RWPE1 (cell line): ENCODE results near the gene TDO2.

Experiments used
- CTCF ChIA-PET: fragments of 350-600 bp; sonication (Branson Sonifier 250); formaldehyde crosslinking; extraction: SDS; loops from one replicate; lab custom pipeline; 2021; lab: Yijun Ruan, JAX
- POLR2A ChIA-PET: fragments of 400-600 bp; formaldehyde crosslinking; extraction: SDS; loops from one replicate; lab custom pipeline; 2020; ENCODE audit warnings: antibody characterized with exemption; ENCODE audit not compliant: low non-redundant PET; lab: Yijun Ruan, JAX
- DNase-seq: peaks from one replicate; pipeline ENCODE4 v3.0.0; 2012; ENCODE audit warnings: low spot score
- H3K27ac ChIP-seq: fragments of 450-650 bp; 2 replicates; pipeline ENCODE4 v1.5.1; 2017
- CTCF ChIP-seq: fragments of 450-650 bp; conservative IDR thresholded peaks from 2 replicates; pipeline ENCODE4 v1.5.1; 2017; ENCODE audit warnings: low read depth, mild to moderate bottlenecking

TDO2 gene

GRCh38 chr4:155962767-155963166, 59.3 kb downstream of the TDO2 start:
- ChIA-PET CTCF (interaction anchor here (0.7 kb wide), 1 partner anchor 10 kb away, joined by 3 read pairs; no protein-coding TSS in a partner anchor), POLR2A (no interaction called here)

GRCh38 chr4:155964016-155964891, 60.8 kb downstream of the TDO2 start:
- POLR2A ChIA-PET: no interaction called here
- no peak overlapping the region for H3K27ac ChIP-seq
- CTCF ChIA-PET: interaction anchor here (0.6 kb wide), 1 partner anchor 566 kb away, joined by 4 read pairs; no protein-coding TSS in a partner anchor
- TF ChIP-seq CTCF: no peak
- no peak for DNase-seq

More at GRCh38 chr4:155962767-155963166, 59.3 kb downstream of the TDO2 start:
- DNase-seq: no peak
- no peak overlapping the region for H3K27ac ChIP-seq
- no peak for TF ChIP-seq CTCF

GRCh38 chr4:155966171-155966570, 62.7 kb downstream of the TDO2 start:
- no peak for TF ChIP-seq CTCF
- POLR2A ChIA-PET: no interaction called here
- no peak for DNase-seq
- H3K27ac ChIP-seq: no peak overlapping the region
- CTCF ChIA-PET: no interaction called here

- CTCF ChIA-PET: no interaction called here
- no peak for DNase-seq
- POLR2A ChIA-PET: no interaction called here
- no peak overlapping the region for H3K27ac ChIP-seq
- TF ChIP-seq CTCF: no peak
These were observed 63.4 kb downstream of the TDO2 start for GRCh38 chr4:155966731-155967395.
